ENCODE data around the gene SAT2. TPM values are rescaled to one million over a fixed set of nuclear protein-coding genes. Genes with fewer than 3 reads are reported as not detected.

SAT2 gene
- total RNA-seq, 2 donors from 2014 or later: 82.7 to 103 TPM

- Mint-ChIP-seq H3K27ac (no peak overlapping the region), H3K27me3 (ENCODE audit: insufficient read depth) (no peaks in the 10 kb centered on the region), H3K36me3 (ENCODE audit: low read depth) (no peaks in the 10 kb centered on the region), H3K9me3 (no peaks in the 10 kb centered on the region), H3K4me3 (no peak overlapping the region), H3K4me1 (no peaks in the 10 kb centered on the region)
- DNase-seq: no peak
- Histone ChIP-seq H3K27me3 (ENCODE audit: control insufficient read depth, insufficient read depth, low read length, poor library complexity, severe bottlenecking) (no peaks in the 10 kb centered on the region), H3K4me1 (ENCODE audit: control insufficient read depth, insufficient read depth, low read length) (no peaks in the 10 kb centered on the region), H3K9me3 (ENCODE audit: control insufficient read depth, low read length) (no peaks in the 10 kb centered on the region), H3K9ac (ENCODE audit: extremely low read depth, low read length, poor library complexity, severe bottlenecking) (no peak overlapping the region), H3K36me3 (ENCODE audit: control insufficient read depth, insufficient read depth, low read length) (peaks cover 3% of the 10 kb centered on the region), H3K27ac (ENCODE audit: low read depth, low read length) (no peak overlapping the region), H3K4me3 (ENCODE audit: low read length) (no peak overlapping the region)
- TF ChIP-seq CTCF (conservative IDR thresholded peaks at IDR 0.05): no peak
- WGBS, 2 experiments (ENCODE audit: insufficient coverage in 1 of 2, insufficient read length in 1 of 2): 89 to 90% methylated on average over 5 to 8 of the region's 8 CpGs
Observed at GRCh38 chr17:7620835-7621234, 6.8 kb downstream of the SAT2 start.

- no peaks in the 10 kb centered on the region for H3K9me3 ChIP-seq (ENCODE audit: control insufficient read depth, low read length)
- Mint-ChIP-seq H3K9me3 (no peaks in the 10 kb centered on the region), H3K36me3 (ENCODE audit: low read depth) (no peaks in the 10 kb centered on the region), H3K4me3 (no peak overlapping the region), H3K27ac (no peak overlapping the region), H3K27me3 (ENCODE audit: insufficient read depth) (no peaks in the 10 kb centered on the region), H3K4me1 (peaks cover 3% of the 10 kb centered on the region)
- no peak overlapping the region for H3K27ac ChIP-seq (ENCODE audit: low read depth, low read length)
- H3K27me3 ChIP-seq (ENCODE audit: control insufficient read depth, insufficient read depth, low read length, poor library complexity, severe bottlenecking): no peaks in the 10 kb centered on the region
- no peaks in the 10 kb centered on the region for H3K36me3 ChIP-seq (ENCODE audit: control insufficient read depth, insufficient read depth, low read length)
- no peak for TF ChIP-seq CTCF (conservative IDR thresholded peaks at IDR 0.05)
- no peak for DNase-seq
- no peak overlapping the region for H3K4me3 ChIP-seq (ENCODE audit: low read length)
- no peak overlapping the region for H3K9ac ChIP-seq (ENCODE audit: extremely low read depth, low read length, poor library complexity, severe bottlenecking)
- H3K4me1 ChIP-seq (ENCODE audit: control insufficient read depth, insufficient read depth, low read length): no peaks in the 10 kb centered on the region
- WGBS, 2 experiments (ENCODE audit: insufficient coverage in 1 of 2, insufficient read length in 1 of 2): 92 to 94% methylated on average over 4 to 5 of the region's 5 CpGs
Observed at GRCh38 chr17:7618608-7619007, 9.0 kb downstream of the SAT2 start.

- peak overlapping the region; percentile 80 for H3K4me3 Mint-ChIP-seq
- H3K9me3 Mint-ChIP-seq: no peaks in the 10 kb centered on the region
- Histone ChIP-seq H3K27ac (ENCODE audit: low read depth, low read length) (peak overlapping the region; percentile 68), H3K9me3 (ENCODE audit: control insufficient read depth, low read length) (no peaks in the 10 kb centered on the region), H3K36me3 (ENCODE audit: control insufficient read depth, insufficient read depth, low read length) (peaks cover 10% of the 10 kb centered on the region), H3K4me1 (ENCODE audit: control insufficient read depth, insufficient read depth, low read length) (no peaks in the 10 kb centered on the region), H3K27me3 (ENCODE audit: control insufficient read depth, insufficient read depth, low read length, poor library complexity, severe bottlenecking) (no peaks in the 10 kb centered on the region), H3K9ac (ENCODE audit: extremely low read depth, low read length, poor library complexity, severe bottlenecking) (no peak overlapping the region), H3K4me3 (ENCODE audit: low read length) (peak overlapping the region; percentile 70)
- peaks cover 19% of the 10 kb centered on the region for H3K36me3 Mint-ChIP-seq (ENCODE audit: low read depth)
- TF ChIP-seq CTCF (conservative IDR thresholded peaks at IDR 0.05): no peak
- no peak for DNase-seq
- peak overlapping the region; percentile 89 for H3K27ac Mint-ChIP-seq
- H3K4me1 Mint-ChIP-seq: peaks cover 22% of the 10 kb centered on the region
- no peaks in the 10 kb centered on the region for H3K27me3 Mint-ChIP-seq (ENCODE audit: insufficient read depth)
- 4 to 13% methylated on average over 10 to 25 of the region's 28 CpGs for WGBS, 2 experiments (ENCODE audit: insufficient coverage in 1 of 2, insufficient read length in 1 of 2)
Observed at GRCh38 chr17:7615265-7615747, 12.3 kb downstream of the SAT2 start.

Measured in endodermal cell (in vitro differentiated cells).